Measurements from ENCODE around the gene PLCL1. TPM values are rescaled to one million over a fixed set of nuclear protein-coding genes. Genes with fewer than 3 reads are reported as not detected.

PLCL1 gene
- total RNA-seq, 1 experiment from 2014 or later = 0.07 TPM

- Histone ChIP-seq H3K27me3 (ENCODE audit: insufficient read depth, low read length) (peaks cover 73% of the 10 kb centered on the region), H3K4me3 (replicated peaks in 1 of 2; ENCODE audit: low read depth in 1 of 2, low read length in 2 of 2) (no peak overlapping the region), H3K9me2 (ENCODE audit: insufficient read depth) (no peaks in the 10 kb centered on the region), H3K27ac (ENCODE audit: low read depth, low read length) (no peak overlapping the region), H3K4me1 (ENCODE audit: control insufficient read depth in 1 of 2, insufficient read depth in 2 of 2, low read length in 2 of 2) (no peaks in the 10 kb centered on the region), H3K9me3 (ENCODE audit: control insufficient read depth in 1 of 2, insufficient read depth in 1 of 2, low read depth in 1 of 2, low read length in 2 of 2) (no peaks in the 10 kb centered on the region), H2AFZ (ENCODE audit: low read depth, low read length, poor library complexity, severe bottlenecking) (no peak overlapping the region), H4K20me1 (ENCODE audit: insufficient read depth) (no peaks in the 10 kb centered on the region), H3K9ac (ENCODE audit: low read length) (no peak overlapping the region), H3K36me3 (ENCODE audit: control insufficient read depth in 1 of 2, insufficient read depth in 2 of 2, low read length in 2 of 2) (no peaks in the 10 kb centered on the region), H3K79me2 (ENCODE audit: insufficient read depth, low read length) (no peaks in the 10 kb centered on the region), H3K4me2 (ENCODE audit: low read length) (no peak overlapping the region)
- no TSS peak for BruUV-seq (replicated peaks)
- CTCF ChIA-PET = no interaction called here
- POLR2A ChIA-PET = interaction anchor here (0.9 kb wide), 1 partner anchor 10 kb away, joined by 3 read pairs; no protein-coding TSS in a partner anchor
- TF ChIP-seq EZH2 (IDR thresholded peaks at IDR 0.05) (no peak), POLR2A (IDR thresholded peaks at IDR 0.05; ENCODE audit: borderline replicate concordance, extremely low read depth, insufficient read depth, insufficient read length) (no peak), SRF (IDR thresholded peaks at IDR 0.05; ENCODE audit: low read depth) (no peak)
- TF ChIP-seq, protein P1, sequence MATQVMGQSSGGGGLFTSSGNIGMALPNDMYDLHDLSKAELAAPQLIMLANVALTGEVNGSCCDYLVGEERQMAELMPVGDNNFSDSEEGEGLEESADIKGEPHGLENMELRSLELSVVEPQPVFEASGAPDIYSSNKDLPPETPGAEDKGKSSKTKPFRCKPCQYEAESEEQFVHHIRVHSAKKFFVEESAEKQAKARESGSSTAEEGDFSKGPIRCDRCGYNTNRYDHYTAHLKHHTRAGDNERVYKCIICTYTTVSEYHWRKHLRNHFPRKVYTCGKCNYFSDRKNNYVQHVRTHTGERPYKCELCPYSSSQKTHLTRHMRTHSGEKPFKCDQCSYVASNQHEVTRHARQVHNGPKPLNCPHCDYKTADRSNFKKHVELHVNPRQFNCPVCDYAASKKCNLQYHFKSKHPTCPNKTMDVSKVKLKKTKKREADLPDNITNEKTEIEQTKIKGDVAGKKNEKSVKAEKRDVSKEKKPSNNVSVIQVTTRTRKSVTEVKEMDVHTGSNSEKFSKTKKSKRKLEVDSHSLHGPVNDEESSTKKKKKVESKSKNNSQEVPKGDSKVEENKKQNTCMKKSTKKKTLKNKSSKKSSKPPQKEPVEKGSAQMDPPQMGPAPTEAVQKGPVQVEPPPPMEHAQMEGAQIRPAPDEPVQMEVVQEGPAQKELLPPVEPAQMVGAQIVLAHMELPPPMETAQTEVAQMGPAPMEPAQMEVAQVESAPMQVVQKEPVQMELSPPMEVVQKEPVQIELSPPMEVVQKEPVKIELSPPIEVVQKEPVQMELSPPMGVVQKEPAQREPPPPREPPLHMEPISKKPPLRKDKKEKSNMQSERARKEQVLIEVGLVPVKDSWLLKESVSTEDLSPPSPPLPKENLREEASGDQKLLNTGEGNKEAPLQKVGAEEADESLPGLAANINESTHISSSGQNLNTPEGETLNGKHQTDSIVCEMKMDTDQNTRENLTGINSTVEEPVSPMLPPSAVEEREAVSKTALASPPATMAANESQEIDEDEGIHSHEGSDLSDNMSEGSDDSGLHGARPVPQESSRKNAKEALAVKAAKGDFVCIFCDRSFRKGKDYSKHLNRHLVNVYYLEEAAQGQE (IDR thresholded peaks at IDR 0.05; ENCODE audit: low read depth) = no peak
- RAD21 ChIA-PET (ENCODE audit: low non-redundant PET in 1 of 2, low total read pairs in 2 of 2, uncharacterized antibody in 2 of 2, unreplicated experiment in 2 of 2) = no interaction called here
- DNase-seq (ENCODE audit: low read depth, low spot score) = no peak
- ATAC-seq = no peak
- intact Hi-C loops (cut with micrococcal nuclease) = no loop called here
Measured at GRCh38 chr2:197847651-197848401, 43.4 kb downstream of the PLCL1 start.

DNA sequence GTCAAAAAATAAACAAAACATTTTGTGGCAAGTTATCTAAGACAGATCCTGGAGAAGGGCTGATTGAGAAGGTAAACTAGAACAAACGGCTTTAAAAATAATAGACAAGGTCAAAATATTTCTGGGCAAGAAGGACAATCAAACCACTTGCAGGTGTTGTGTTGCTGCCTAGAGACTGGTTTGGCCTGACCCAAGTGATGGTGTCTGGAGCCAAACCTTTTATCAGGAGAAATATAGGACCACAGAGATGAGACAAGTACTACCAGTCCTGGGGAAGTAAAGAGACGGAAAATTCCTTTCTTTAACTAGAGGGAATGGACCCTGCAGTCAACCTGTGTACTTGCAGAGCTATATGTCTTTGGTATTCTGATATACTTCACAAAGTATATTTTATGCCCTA is 44.2 kb downstream of the PLCL1 start:
- POLR2A ChIA-PET = no interaction called here
- RAD21 ChIA-PET (ENCODE audit: low non-redundant PET in 1 of 2, low total read pairs in 2 of 2, uncharacterized antibody in 2 of 2, unreplicated experiment in 2 of 2) = no interaction called here
- no peaks in the 10 kb centered on the region for H3K9me2 ChIP-seq (ENCODE audit: insufficient read depth)
- H3K27ac ChIP-seq (ENCODE audit: low read depth, low read length) = no peak overlapping the region
- H3K4me1 ChIP-seq (ENCODE audit: control insufficient read depth in 1 of 2, insufficient read depth in 2 of 2, low read length in 2 of 2) = no peaks in the 10 kb centered on the region
- no peak for ATAC-seq
- BruUV-seq (replicated peaks) = no TSS peak
- H3K4me3 ChIP-seq (replicated peaks in 1 of 2; ENCODE audit: low read depth in 1 of 2, low read length in 2 of 2) = no peak overlapping the region
- no peak overlapping the region for H3K9ac ChIP-seq (ENCODE audit: low read length)
- no peak for DNase-seq (ENCODE audit: low read depth, low spot score)
- H3K79me2 ChIP-seq (ENCODE audit: insufficient read depth, low read length) = no peaks in the 10 kb centered on the region
- no peaks in the 10 kb centered on the region for H3K36me3 ChIP-seq (ENCODE audit: control insufficient read depth in 1 of 2, insufficient read depth in 2 of 2, low read length in 2 of 2)
- peaks cover 70% of the 10 kb centered on the region for H3K27me3 ChIP-seq (ENCODE audit: insufficient read depth, low read length)
- H3K4me2 ChIP-seq (ENCODE audit: low read length) = no peak overlapping the region
- CTCF ChIA-PET = no interaction called here
- intact Hi-C loops (cut with micrococcal nuclease) = no loop called here
- no peaks in the 10 kb centered on the region for H4K20me1 ChIP-seq (ENCODE audit: insufficient read depth)
- no peaks in the 10 kb centered on the region for H3K9me3 ChIP-seq (ENCODE audit: control insufficient read depth in 1 of 2, insufficient read depth in 1 of 2, low read depth in 1 of 2, low read length in 2 of 2)
- H2AFZ ChIP-seq (ENCODE audit: low read depth, low read length, poor library complexity, severe bottlenecking) = no peak overlapping the region
- TF ChIP-seq, protein P1 (IDR thresholded peaks at IDR 0.05; ENCODE audit: low read depth) = no peak
- no peak for TF ChIP-seq CBX3 (IDR thresholded peaks at IDR 0.05; ENCODE audit: low read depth)
- no peak for TF ChIP-seq POLR2AphosphoS5 (IDR thresholded peaks at IDR 0.05; ENCODE audit: low read depth, low read length)
- no peak for TF ChIP-seq EZH2 (IDR thresholded peaks at IDR 0.05)
- no peak for TF ChIP-seq POLR2A (IDR thresholded peaks at IDR 0.05; ENCODE audit: borderline replicate concordance, extremely low read depth, insufficient read depth, insufficient read length)
- no peak for TF ChIP-seq ZBTB33 (IDR thresholded peaks at IDR 0.05; ENCODE audit: extremely low read depth, insufficient replicate concordance, low read length)
- TF ChIP-seq RAD21 (IDR thresholded peaks at IDR 0.05; ENCODE audit: low read depth) = no peak
- TF ChIP-seq SIN3A (IDR thresholded peaks at IDR 0.05; ENCODE audit: low read depth) = no peak

Measured in HCT116 (cell line).